SJCRH30 (cell line): Measurements from ENCODE around the gene SLC35F1. TPM values are rescaled to one million over a fixed set of nuclear protein-coding genes. Genes with fewer than 3 reads are reported as not detected.
A peak's percentile ranks its signal among the peaks of the same experiment; 100 is the strongest.
"Not testable (repeated sequence)": the region's sequence is repeated elsewhere in the genome, so short reads cannot be mapped to it uniquely, and the experiment has no call there.

ENCODE experiments used
- DNase-seq, 2 experiments: peaks; one replicate each; pipeline ENCODE4 v3.0.0-alpha.2; 2015 to 2020
- H3K27ac ChIP-seq: fragments of 250-450 bp; sonication (Bioruptor Pico); 2 replicates; pipeline ENCODE4 v1.5.1; 2020; ENCODE audit warnings: mild to moderate bottlenecking, moderate library complexity
- H3K27me3 ChIP-seq: fragments of 250-450 bp; sonication (Bioruptor Pico); 2 replicates; pipeline ENCODE4 v1.5.1; 2020; ENCODE audit warnings: mild to moderate bottlenecking, moderate library complexity
- H3K36me3 ChIP-seq: fragments of 250-450 bp; sonication (Bioruptor Pico); 2 replicates; pipeline ENCODE4 v1.5.1; 2020; ENCODE audit warnings: mild to moderate bottlenecking, moderate library complexity
- H3K4me1 ChIP-seq: fragments of 250-450 bp; sonication (Bioruptor Pico); 2 replicates; pipeline ENCODE4 v1.5.1; 2020; ENCODE audit warnings: mild to moderate bottlenecking, moderate library complexity
- H3K4me3 ChIP-seq: fragments of 250-450 bp; sonication (Bioruptor Pico); 2 replicates; pipeline ENCODE4 v1.5.1; 2020; ENCODE audit warnings: mild to moderate bottlenecking, moderate library complexity
- H3K9me3 ChIP-seq: fragments of 250-450 bp; sonication (Bioruptor Pico); replicated peaks from 2 replicates; pipeline ENCODE4 v1.5.1; 2020; ENCODE audit warnings: mild to moderate bottlenecking, moderate library complexity
- total RNA-seq: library from RNA; depleted of rRNA; stranded (reverse); fragments of >200 nt; shearing (Covaris generic); gene quantifications from 2 replicates; pipeline ENCODE4 v1.2.3, GENCODE V29; 2014; rRNA removed

Gene SLC35F1
- 0.79 and 1.2 TPM in 2 replicates for total RNA-seq

DNA sequence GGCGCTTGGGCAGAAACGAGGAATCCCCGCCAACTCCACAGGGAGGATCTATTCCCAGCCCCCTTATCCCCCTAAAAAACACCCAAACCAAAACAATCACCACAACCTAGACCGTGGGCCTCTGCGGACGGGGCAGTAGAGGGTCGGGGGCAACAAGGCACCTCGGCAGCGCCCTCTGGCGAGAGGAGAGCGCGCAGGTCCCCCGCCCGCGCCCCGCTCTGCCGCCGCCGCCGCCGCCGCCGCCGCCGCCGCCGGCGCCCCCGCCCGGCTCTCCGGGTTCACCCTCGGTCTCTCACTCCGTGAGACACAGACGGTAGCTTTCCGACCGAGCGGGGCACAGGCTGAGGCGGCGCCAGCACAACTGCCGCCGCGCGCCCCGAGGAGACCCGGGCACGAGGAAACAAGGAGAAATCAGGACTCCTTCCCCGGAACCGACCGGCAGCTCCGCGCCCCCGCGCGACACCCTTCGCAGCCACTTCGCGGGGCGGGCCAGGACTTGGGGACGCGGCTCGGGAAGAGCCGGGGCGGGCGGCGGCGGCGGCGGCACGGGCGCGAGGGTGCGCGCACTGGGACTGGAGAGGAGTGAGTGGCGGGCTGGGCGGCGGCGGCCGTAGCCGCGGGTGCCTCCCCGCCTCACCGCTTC, at the start of gene SLC35F1:
Gene SLC35F1, plus strand, starts transcription at position 307 of the 643 bp plus-strand sequence.
- Histone ChIP-seq H3K27ac (no peak within 1 kb of the TSS), H3K4me3 (peak within 1 kb of the TSS; percentile 67), H3K27me3 (peaks cover 9% of the 10 kb centered on the region), H3K4me1 (no peaks in the 10 kb centered on the region; the same call in 1 of the 2 replicates), H3K36me3 (no peaks in the 10 kb centered on the region), H3K9me3 (no peaks in the 10 kb centered on the region)
- DNase-seq, result peak; percentile 41 to 66

DNA sequence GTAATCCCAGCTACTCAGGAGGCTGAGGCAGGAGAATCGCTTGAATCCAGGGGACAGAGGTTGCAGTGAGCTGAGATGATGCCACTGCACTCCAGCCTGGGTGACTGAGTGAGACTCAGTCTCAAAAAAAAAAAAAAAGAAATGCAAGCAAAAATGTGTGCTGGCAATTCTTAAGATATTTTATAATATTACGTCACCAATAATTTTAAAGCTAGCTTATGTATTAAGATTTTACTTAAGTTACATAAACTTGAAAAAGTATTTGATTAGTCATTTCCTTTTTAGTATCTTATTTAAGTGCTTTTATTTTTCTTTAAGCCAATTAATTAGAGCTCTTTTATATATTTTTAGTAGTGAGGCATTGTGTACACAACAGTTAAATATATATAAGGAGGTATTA, 48.5 kb upstream of the SLC35F1 start:
- not testable (repeated sequence) for H3K4me1 ChIP-seq, H3K36me3 ChIP-seq, H3K9me3 ChIP-seq, H3K4me3 ChIP-seq, H3K27ac ChIP-seq, H3K27me3 ChIP-seq, DNase-seq

DNA sequence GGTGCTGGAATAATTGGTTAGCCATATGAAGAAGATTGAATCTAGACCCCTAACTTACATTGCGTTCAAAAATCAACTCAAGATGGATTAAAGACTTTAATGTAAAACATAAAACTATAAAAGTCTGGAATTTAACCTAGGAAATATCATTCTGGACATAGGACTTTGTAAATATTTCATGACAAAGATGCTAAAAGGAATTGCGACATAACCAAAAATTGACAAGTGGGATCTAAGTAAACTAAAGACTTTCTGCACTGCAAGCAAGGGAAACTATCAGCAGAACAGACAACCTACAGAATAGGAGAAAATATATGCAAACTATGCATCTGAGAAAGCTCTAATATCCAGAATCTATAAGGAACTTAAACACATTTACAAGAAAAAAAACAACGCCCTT, 45.5 kb upstream of the SLC35F1 start:
- H3K9me3 ChIP-seq, result peaks cover 3% of the 10 kb centered on the region; the same call in 1 of the 2 replicates
- no peak overlapping the region for H3K27ac ChIP-seq
- no peak overlapping the region for H3K4me3 ChIP-seq
- no peak for DNase-seq
- H3K36me3 ChIP-seq, result no peaks in the 10 kb centered on the region
- H3K27me3 ChIP-seq, result no peaks in the 10 kb centered on the region
- no peaks in the 10 kb centered on the region for H3K4me1 ChIP-seq

DNA sequence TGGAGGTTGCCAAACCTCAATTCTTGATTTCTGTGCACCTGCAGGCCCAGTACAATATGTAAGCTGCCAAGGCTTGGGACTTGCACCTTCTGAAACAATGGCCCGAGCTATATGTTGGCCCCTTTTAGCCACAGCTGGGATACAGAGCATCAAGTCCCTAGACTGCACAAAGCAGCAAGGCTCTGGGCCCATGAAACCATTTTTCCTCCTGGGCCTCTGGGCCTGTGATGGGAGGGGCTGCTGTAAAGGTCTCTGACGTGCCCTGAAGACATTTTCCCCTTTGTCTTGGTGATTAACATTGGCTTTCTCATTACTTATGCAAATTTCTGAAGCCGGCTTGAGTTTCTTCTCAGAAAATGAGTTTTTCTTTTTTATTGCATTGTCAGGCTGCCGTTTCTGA, 40.5 kb upstream of the SLC35F1 start:
- Histone ChIP-seq H3K9me3 (no peaks in the 10 kb centered on the region), H3K4me1 (no peaks in the 10 kb centered on the region), H3K27me3 (no peaks in the 10 kb centered on the region), H3K4me3 (no peak overlapping the region), H3K27ac (no peak overlapping the region), H3K36me3 (no peaks in the 10 kb centered on the region)
- DNase-seq, result no peak

DNA sequence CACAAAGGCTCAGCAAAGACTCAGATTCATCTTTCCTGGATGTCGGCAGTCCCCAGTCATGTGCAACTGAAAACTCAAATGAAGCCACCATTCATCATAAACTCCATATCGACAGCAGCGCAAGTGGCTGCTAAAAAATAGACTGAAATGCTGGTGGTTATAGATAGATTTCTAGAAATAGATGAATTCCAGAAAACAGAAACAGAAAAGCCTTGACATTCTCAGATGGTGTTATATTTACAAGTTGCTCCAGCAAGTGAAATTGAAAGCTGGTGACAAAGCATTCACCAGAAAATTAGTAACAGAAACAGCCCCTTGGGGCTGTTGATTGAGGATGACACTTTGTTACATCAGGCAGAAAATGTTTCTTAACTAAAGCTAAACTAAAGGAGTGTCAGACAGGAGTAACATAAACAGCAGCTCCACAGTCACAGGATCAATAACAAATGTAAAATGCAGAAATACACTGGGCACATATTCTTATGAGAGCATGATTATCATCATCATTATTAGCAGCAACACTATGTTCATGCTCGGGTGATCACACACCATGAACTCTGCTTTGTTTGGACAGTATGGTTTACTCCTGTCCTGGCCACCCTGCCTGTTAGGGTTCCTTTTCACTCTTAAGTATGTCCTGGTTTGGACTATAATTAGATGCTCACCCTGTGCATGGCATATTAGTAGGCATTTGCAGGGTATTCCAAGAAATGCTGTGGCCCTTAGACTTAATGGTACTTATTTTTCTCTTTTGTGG, 36.4 kb upstream of the SLC35F1 start:
- Histone ChIP-seq H3K4me1 (no peaks in the 10 kb centered on the region), H3K36me3 (no peaks in the 10 kb centered on the region), H3K27ac (no peak overlapping the region), H3K4me3 (no peak overlapping the region), H3K9me3 (no peaks in the 10 kb centered on the region), H3K27me3 (no peaks in the 10 kb centered on the region)
- no peak for DNase-seq

DNA sequence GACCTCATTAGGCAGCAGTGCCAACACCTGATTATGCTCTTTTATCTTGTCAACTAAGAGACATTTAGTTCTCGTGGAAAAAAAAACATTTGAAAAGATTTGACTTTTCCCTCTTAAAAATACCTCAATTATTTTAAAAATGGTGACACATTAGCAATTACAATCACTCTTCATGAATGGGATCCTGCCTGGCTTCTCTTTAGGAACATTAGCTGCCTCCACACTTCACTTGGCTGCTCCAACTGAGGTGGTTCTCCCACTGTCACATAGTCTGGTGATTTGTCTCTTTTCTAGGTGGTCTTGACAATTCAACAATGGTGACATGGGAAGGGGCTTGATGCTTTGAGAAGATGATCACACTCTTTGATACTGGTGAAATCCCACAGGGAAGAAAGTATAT, 26.2 kb upstream of the SLC35F1 start:
- Histone ChIP-seq H3K27ac (no peak overlapping the region), H3K9me3 (no peaks in the 10 kb centered on the region), H3K4me3 (no peak overlapping the region), H3K4me1 (no peaks in the 10 kb centered on the region), H3K36me3 (no peaks in the 10 kb centered on the region), H3K27me3 (no peaks in the 10 kb centered on the region)
- DNase-seq, result no peak

DNA sequence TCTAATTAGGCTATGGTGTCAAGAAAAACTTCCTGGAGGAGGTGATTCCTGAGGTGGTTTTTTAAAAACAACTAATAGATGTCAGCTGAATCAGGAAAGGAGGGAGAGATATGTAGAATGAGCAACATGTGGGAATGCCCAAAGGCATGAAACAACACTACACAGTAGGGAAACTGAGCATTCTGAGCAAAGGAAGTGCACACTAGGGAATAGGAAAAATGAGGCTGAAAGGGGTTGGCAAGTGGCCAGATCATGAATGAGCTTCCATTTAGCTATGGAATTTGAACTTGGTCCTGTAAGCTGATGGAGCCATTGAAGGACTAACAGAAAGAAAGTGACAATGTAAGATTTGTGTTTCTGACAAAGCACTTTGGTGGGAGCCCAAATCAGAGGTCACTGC, 16.9 kb upstream of the SLC35F1 start:
- no peaks in the 10 kb centered on the region for H3K36me3 ChIP-seq
- H3K27me3 ChIP-seq, result no peaks in the 10 kb centered on the region
- H3K4me3 ChIP-seq, result no peak overlapping the region
- peak in 1 of 2 experiments; percentile 15 for DNase-seq
- H3K27ac ChIP-seq, result no peak overlapping the region
- no peaks in the 10 kb centered on the region for H3K9me3 ChIP-seq
- H3K4me1 ChIP-seq, result no peaks in the 10 kb centered on the region

DNA sequence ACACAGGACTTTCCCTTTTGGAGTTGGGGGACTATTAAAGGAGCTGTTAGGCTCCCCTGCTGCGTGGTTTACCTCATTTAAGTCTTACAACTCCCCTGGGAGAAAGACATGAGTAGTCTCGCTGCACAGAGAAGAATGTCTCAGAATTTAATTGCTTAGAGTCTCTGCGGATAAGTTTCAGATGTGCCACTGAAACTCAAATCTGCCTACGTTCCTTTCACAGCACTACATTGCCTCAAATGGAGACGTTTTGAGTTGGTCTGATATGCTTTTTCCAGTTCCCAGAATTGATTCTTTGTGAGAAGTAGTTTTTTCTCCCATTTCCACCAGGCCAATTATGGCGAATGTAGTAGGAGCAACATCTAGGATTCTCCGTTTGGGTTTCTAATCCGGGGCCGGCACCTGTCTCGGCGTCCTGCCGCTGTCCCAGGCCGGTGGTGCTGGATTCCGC, 532 bp upstream of the SLC35F1 start:
- DNase-seq, result no peak
- peak overlapping the region; percentile 67 for H3K4me3 ChIP-seq
- H3K36me3 ChIP-seq, result no peaks in the 10 kb centered on the region
- H3K27me3 ChIP-seq, result peaks cover 9% of the 10 kb centered on the region
- no peaks in the 10 kb centered on the region for H3K9me3 ChIP-seq
- no peaks in the 10 kb centered on the region; the same call in 1 of the 2 replicates for H3K4me1 ChIP-seq
- no peak overlapping the region for H3K27ac ChIP-seq

DNA sequence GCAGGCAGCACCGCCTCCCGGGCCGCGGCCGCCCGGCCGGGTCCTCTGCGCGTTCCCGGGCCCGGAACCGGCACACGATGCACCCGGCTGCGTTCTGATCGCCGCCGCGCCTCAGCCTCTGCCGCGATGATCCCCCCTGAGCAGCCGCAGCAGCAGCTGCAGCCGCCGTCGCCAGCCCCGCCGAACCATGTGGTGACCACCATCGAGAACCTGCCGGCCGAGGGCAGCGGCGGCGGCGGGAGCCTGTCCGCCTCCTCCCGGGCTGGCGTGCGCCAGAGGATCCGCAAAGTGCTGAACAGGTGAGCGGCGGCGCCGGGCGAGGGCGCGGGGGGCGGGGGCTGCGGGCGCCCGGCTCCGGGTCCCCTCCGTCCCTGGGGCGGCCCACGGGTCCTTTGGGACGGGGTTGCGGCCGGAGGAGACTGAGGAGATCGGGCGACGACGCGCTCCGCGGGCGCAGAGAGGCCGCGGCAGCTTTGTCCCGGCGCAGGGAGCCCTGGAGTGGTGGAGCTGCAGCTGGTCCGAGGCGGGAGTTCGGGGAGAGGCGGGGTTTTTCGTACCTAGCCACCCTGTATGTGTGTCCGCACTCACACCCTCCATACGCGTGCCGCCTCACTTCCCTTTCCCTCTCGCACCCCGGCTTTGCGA, 659 bp downstream of the SLC35F1 start:
- Histone ChIP-seq H3K4me1 (no peaks in the 10 kb centered on the region; the same call in 1 of the 2 replicates), H3K36me3 (no peaks in the 10 kb centered on the region), H3K4me3 (peak overlapping the region; percentile 67), H3K27me3 (peaks cover 9% of the 10 kb centered on the region), H3K27ac (no peak overlapping the region), H3K9me3 (no peaks in the 10 kb centered on the region)
- DNase-seq, result peak; percentile 46 to 51

DNA sequence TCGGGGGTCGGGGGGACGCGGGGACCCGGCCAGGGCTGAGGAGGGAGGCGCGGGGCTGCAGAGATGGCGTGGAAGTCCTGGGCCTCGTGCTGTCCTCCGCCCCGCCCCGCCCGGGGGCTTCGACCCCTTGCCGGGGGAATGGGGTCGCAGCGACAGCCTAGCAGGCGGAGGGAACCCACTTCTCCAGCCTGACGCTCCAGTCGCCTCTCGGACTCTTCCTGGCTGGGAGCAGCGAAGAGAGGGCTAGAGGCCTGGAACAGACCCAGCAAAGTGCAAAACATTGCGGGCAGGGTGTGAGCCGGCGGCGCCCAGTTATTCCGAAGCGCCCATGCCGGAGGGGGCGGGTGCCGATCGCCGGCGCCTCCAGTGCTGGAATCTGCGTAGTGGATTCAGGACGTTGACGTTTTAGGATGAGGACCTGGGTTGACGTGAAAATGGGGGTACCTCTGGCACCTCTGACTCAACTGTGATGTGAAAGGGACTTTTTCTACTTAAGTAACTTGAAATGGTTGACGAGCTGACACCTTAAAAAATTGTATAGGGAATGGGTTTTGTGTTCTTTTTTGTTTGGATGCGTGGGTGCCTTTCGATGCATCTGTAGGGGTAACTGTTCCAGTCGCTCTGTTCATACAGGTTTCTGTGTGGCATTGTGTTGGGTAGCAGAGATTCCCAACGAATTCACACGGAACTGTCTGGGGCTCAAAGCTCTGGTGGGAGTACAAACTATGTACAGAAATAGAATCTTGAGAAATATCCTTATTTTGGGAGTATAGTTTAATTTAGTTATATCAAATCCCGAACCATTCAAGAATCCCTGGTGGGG, 1.4 kb downstream of the SLC35F1 start:
- DNase-seq, result no peak
- no peaks in the 10 kb centered on the region for H3K9me3 ChIP-seq
- peak overlapping the region; percentile 67 for H3K4me3 ChIP-seq
- no peak overlapping the region for H3K27ac ChIP-seq
- peaks cover 9% of the 10 kb centered on the region for H3K27me3 ChIP-seq
- H3K36me3 ChIP-seq, result no peaks in the 10 kb centered on the region
- no peaks in the 10 kb centered on the region; the same call in 1 of the 2 replicates for H3K4me1 ChIP-seq

DNA sequence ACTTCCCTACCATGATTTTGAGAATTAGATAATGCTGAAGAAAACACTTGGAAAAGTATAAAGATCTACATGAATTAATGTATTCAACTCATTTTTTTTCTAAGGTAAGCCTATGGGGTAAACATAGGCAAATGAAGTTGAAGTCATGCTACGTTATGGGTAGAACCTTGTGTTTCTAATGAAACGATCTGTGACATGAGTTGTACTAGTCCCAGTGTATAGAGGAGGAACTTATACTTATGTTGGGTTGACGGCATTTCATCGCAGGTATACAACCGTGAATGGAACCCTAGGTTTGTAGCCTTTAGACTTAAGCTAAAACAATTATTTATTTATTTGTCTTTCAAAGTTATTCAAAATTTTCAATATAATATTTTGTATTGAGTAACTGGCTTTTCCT, 2.6 kb downstream of the SLC35F1 start:
- DNase-seq, result no peak
- peaks cover 9% of the 10 kb centered on the region for H3K27me3 ChIP-seq
- H3K36me3 ChIP-seq, result no peaks in the 10 kb centered on the region

DNA sequence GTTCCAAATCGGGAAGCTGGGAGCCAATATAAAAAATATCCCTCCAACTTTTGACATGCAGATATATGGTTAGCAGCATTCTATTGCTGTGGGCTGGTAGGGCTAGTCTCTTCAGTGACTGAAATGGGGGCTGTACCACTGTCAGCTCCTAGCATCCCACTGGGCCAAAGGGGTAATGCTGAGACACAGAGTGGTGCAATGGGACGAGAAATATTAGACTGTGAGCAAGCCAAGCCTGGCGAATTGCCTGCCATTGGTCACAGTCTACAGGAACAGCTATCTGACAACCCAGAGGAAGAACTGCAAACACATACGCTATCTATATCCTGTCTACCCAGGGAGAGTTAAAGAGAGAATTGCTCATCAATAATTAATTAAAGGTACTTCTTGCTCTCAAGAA, 3.5 kb downstream of the SLC35F1 start:
- no peak for DNase-seq
- no peaks in the 10 kb centered on the region; the same call in 1 of the 2 replicates for H3K4me1 ChIP-seq
- peaks cover 9% of the 10 kb centered on the region for H3K27me3 ChIP-seq
- no peak overlapping the region for H3K27ac ChIP-seq
- no peak overlapping the region for H3K4me3 ChIP-seq
- H3K36me3 ChIP-seq, result no peaks in the 10 kb centered on the region
- no peaks in the 10 kb centered on the region for H3K9me3 ChIP-seq

More for the DNA sequence above, 2.6 kb downstream of the SLC35F1 start:
- H3K4me3 ChIP-seq, result no peak overlapping the region
- H3K27ac ChIP-seq, result no peak overlapping the region
- no peaks in the 10 kb centered on the region; the same call in 1 of the 2 replicates for H3K4me1 ChIP-seq
- no peaks in the 10 kb centered on the region for H3K9me3 ChIP-seq

DNA sequence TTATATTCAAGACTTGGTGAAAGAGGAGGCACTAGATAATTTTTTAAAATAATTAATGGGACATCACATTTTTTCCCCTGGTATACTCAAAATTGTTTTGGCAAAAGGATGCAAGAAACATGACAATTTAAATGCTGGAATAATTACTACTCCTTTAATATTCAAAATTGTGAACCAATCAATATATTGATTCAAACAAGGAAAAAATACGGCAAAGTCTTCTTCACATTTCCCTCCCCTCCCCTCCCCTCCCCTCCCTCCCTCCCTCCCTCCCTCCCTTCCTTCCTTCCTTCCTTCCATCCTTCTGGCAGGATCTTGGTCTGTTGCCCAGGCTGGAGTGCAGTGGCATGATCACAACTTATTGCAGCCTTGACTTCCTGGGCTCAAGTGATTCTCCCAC, 4.1 kb downstream of the SLC35F1 start:
- Histone ChIP-seq H3K9me3 (no peaks in the 10 kb centered on the region), H3K4me1 (no peaks in the 10 kb centered on the region; the same call in 1 of the 2 replicates), H3K36me3 (no peaks in the 10 kb centered on the region), H3K4me3 (no peak overlapping the region), H3K27ac (no peak overlapping the region), H3K27me3 (peaks cover 9% of the 10 kb centered on the region)
- DNase-seq, result no peak

DNA sequence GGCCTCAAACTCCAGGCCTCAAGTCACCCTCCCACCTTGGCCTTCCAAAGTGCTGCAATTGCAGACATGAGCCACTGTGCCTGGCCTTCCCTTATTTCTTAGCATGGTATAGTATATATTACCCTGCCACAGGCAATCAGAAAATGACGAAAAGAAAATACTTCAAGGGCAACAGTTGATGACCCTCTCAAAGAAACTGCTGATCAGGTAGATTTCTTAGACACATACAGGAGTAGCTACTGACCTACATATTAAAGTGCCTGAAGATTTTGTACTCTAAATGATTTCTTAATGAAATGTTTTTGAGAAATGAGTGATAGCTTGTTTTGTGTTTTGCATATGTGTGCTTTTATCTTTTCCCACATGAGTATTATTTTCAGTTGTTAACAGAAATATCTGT, 4.6 kb downstream of the SLC35F1 start:
- Histone ChIP-seq H3K27ac (no peak overlapping the region), H3K9me3 (no peaks in the 10 kb centered on the region), H3K27me3 (peaks cover 9% of the 10 kb centered on the region), H3K4me3 (no peak overlapping the region), H3K36me3 (no peaks in the 10 kb centered on the region), H3K4me1 (no peaks in the 10 kb centered on the region; the same call in 1 of the 2 replicates)
- DNase-seq, result no peak
